GM10266 (cell line): ENCODE measurements around the gene MPND.

ENCODE experiments used
- DNase-seq: peaks from one replicate; pipeline ENCODE4 v3.0.0; 2012; ENCODE audit errors: extremely low spot score
- CTCF ChIP-seq: IDR thresholded peaks from 2 replicates; pipeline ENCODE4 v1.5.1; 2012; ENCODE audit warnings: mild to moderate bottlenecking, low read depth; ENCODE audit not compliant: control insufficient read depth, insufficient read depth; ENCODE audit errors: missing control alignments

MPND gene, protein sequence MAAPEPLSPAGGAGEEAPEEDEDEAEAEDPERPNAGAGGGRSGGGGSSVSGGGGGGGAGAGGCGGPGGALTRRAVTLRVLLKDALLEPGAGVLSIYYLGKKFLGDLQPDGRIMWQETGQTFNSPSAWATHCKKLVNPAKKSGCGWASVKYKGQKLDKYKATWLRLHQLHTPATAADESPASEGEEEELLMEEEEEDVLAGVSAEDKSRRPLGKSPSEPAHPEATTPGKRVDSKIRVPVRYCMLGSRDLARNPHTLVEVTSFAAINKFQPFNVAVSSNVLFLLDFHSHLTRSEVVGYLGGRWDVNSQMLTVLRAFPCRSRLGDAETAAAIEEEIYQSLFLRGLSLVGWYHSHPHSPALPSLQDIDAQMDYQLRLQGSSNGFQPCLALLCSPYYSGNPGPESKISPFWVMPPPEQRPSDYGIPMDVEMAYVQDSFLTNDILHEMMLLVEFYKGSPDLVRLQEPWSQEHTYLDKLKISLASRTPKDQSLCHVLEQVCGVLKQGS

DNA sequence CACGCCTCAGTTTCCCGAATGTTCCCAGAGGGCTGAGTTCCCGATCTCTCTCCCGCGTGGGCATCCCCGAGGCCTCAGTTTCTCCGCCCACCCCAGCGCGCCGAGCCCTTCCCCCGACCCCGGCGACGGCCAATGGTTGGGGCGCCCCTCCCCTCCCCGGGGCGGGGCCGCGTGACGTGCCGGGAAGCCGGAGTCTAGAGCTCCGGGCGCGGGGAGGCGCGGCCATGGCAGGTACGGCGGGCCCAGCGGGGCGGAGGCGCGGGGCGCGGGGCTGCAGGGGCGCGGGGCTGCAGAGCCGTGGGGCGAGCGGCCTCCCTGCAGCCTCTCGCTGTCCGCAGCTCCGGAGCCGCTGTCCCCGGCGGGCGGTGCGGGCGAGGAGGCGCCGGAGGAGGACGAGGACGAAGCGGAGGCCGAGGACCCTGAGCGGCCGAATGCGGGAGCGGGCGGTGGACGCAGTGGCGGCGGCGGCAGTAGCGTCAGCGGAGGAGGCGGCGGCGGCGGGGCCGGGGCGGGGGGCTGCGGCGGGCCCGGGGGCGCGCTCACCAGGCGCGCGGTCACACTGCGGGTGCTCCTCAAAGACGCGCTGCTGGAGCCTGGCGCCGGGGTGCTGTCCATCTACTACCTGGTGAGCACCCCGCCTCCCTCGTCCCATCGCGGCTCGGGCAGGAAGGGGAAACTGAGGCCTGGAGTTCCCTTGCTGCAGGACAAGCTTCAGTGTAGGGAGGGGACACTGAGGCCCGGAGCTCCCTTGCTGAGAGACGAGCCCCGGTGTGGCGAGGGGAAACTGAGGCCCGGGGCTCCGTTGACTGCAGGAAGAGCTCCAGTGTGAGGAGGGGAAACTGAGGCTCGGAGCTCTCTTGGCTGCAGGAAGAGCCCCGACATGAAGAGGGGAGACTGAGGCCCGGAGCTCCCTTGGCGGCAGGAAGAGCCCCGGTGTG is at the start of gene MPND:
Gene MPND, plus strand, starts transcription at position 193 of the 938 bp plus-strand sequence. Its CDS starts 32 bp downstream, at position 225.
- no peak for TF ChIP-seq CTCF
- peak; percentile 95 for DNase-seq

GRCh38 chr19:4294389-4294788 is 49.0 kb upstream of the MPND start:
- no peak for DNase-seq
- no peak for TF ChIP-seq CTCF

GRCh38 chr19:4295972-4296771 is 47.2 kb upstream of the MPND start:
- TF ChIP-seq CTCF: no peak
- no peak for DNase-seq

DNA sequence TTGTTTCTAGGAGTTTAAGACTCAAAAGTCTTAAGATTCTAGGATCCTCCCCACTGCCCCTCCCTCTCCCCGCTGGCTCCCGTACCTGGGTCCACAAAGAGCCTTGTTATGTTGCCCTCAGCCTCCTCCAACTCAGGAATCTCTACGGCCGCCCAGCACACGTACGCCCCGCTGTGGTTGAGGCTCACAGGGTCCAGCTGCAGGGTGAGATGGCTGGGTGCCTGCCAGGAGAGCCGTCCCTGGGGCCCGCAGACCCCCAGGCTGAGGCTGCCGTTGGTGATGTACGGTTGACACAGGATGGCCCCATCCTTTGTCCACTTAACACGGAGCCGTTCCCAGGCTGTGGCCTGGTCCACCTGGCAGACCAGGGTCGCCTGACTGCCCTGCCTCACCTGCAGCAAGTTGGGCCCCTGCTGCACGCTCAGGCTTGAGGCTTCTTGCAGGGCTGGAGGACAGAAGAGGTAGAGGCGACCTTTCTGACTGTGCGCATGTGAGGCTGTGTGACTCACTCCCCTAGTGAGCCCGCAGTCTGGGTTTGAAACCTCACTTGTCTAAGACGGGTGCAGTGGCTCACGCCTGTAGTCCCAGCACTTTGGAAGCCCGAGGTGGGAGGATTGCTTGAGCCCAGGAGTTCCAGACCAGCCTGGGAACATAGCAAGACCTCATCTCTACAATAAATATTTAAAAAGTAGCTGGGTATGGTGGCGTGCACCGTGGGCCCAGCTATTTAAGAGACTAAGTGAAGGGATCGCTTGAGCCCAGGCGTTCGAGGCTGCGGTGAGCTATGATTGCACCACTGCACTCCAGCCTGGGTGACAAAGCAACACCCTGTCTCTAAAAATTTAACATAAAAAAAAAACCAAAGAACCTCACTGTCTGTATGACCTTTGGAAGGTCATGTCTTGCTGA is 45.2 kb upstream of the MPND start:
- no peak for DNase-seq
- TF ChIP-seq CTCF: no peak

DNA sequence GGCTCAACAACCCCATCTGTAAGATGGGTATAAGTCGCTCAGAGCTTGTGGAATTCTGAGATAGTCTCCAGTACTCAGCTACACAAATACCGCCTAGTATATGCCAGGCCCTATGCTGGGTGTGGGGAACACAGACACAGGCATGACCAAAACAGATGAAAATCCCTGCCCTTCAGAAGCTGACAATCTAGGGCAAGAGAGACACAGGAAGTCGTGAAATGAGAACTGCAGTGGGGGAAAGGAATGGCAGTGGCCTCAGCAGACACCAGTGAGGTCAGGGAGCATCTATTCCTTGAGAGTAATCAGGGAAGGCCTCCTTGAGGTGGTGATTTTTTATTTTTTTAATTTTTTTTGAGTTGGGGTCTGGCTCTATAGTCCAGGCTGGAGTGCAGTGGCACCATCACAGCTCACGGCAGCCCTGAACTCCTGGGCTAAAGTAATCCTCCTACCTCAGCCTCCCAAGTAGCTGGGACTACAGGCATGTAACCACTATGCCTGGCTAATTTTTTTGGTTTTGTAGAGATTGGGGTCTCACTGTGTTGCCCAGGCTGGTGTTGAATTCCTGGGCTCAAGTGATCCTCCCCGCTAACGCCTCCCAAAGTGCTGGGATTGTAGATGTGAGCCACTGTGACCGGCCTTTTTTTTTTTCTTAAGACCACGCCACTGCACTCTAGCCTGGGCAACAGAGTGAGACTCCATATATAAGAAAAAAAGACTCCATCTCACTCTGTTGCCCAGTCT is 44.4 kb upstream of the MPND start:
- no peak for DNase-seq
- TF ChIP-seq CTCF: no peak
